Heart right ventricle (tissue), 16 donors: ENCODE measurements around the gene FKBP11. TPM values are rescaled to one million over a fixed set of nuclear protein-coding genes. Genes with fewer than 3 reads are reported as not detected.
A peak's percentile ranks its signal among the peaks of the same experiment; 100 is the strongest.

Experiments used
- ATAC-seq, 8 donors: fragments of 200-7000 bp; cut with Tn5 transposase; one replicate each; pipeline ENCODE4 v1.9.1; 2020; ENCODE audit warnings: mild to moderate bottlenecking in 8 of 8, moderate library complexity in 8 of 8, moderate number of reproducible peaks in 1 of 8
- DNase-seq, 2 donors: peaks; one replicate each; pipeline ENCODE4 v3.0.0-alpha.2; 2020
- H3K27ac ChIP-seq, 10 donors: fragments of 200-600 bp; sonication (generic) in 2 of 10; one replicate each; pipeline versions ENCODE4 v1.5.0 to v1.8.0; 2020 to 2022; ENCODE audit warnings: mild to moderate bottlenecking in 3 of 10
- H3K27me3 ChIP-seq, 7 donors: fragments of 200-600 bp; one replicate each; pipeline ENCODE4 v1.8.0; 2021 to 2022; ENCODE audit warnings: mild to moderate bottlenecking in 2 of 7
- H3K36me3 ChIP-seq, 9 donors: fragments of 200-600 bp; sonication (generic) in 1 of 9; one replicate each; pipeline versions ENCODE4 v1.5.0 to v1.8.0; 2020 to 2022; ENCODE audit warnings: mild to moderate bottlenecking in 2 of 9
- H3K4me1 ChIP-seq, 9 donors: fragments of 200-600 bp; sonication (generic) in 1 of 9; one replicate each; pipeline versions ENCODE4 v1.5.0 to v1.8.0; 2020 to 2022; ENCODE audit warnings: mild to moderate bottlenecking in 4 of 9
- H3K4me3 ChIP-seq, 10 donors: fragments of 200-600 bp; sonication (generic) in 2 of 10; one replicate each; pipeline versions ENCODE4 v1.5.0 to v1.8.0; 2020 to 2022; ENCODE audit warnings: mild to moderate bottlenecking in 7 of 10, moderate library complexity in 2 of 10
- H3K9me3 ChIP-seq, 11 donors: fragments of 200-600 bp in 10 of 11; sonication (generic) in 2 of 11; one replicate each; pipeline versions ENCODE4 v1.5.0 to v1.8.0; 2013 to 2022; ENCODE audit warnings: mild to moderate bottlenecking in 2 of 11, control low read depth in 1 of 11, moderate library complexity in 1 of 11
- CTCF ChIP-seq, 9 donors: fragments of 200-600 bp; sonication (generic) in 2 of 9; IDR thresholded peaks; one replicate each; pipeline versions ENCODE4 v1.5.0 to v1.8.0; 2021 to 2022; ENCODE audit warnings: antibody characterized with exemption in 9 of 9, mild to moderate bottlenecking in 5 of 9, moderate library complexity in 1 of 9
- WGBS, 2 donors: extraction: QIAGEN DNeasy Blood & Tissue Kit; methylation state at CpG; one replicate each; pipeline ENCODE4 v1.1.7; 2013; ENCODE audit warnings: inconsistent platforms in 1 of 2; 5-methylcytosine and 5-hydroxymethylcytosine counted together
- intact Hi-C, 10 donors: fragments of 100-400 bp; cut with DNase I; formaldehyde crosslinking; loops; one replicate each; pipeline versions ENCODE4 v1.11.1 to v1.14.2; 2022
- polyA plus RNA-seq, 2 donors: library from polyadenylated mRNA; stranded (reverse); fragments of 200-250 nt; gene quantifications; one replicate each; pipeline ENCODE4 v1.2.3, GENCODE V29; 2013
- total RNA-seq, 10 donors: library from RNA; stranded (reverse); fragmentation: NEBNext Ultra II Directional in 3 of 10; extraction: Animal tissue kit (Norgen Biotek cat#: 25700) in 3 of 10; gene quantifications; one replicate each; pipeline versions ENCODE4 v1.2.1 to v1.2.4, GENCODE V29; 2021 to 2023
- donor health status: Arrhythmogenic right ventricular cardiomyopathy.
- donor health status: ischemic (EF 13 %, LVEDD 7.1; RV severe dilation, severe dysfunction).
- donor health status: healthy with polysubstance abuse.
- donor health status: DM: no; HTN: yes; CAD: no.
- donor health status: DM: no; HTN: no; CAD: no.
- donor health status: ischemic (EF 25% LVEDD 6.9; RV normal size, moderate dysfunction).
- donor health status: ischemic (EF 25% LVEDD 5.7; RV mildly dilated, moderate dysfunction).
- donor health status: healthy.
- donor health status: DM: yes; HTN: yes; CAD: no.
- donor health status: Ischemic cardiomyopathy.
- donor health status: ischemic (EF 35%, LVEDD 5.7; RV mildly dilated, moderate dysfunction).
- donor health status: nonischemic (EF 11% LVEDD 7.7; RV severe dilation, severe dysfunction).
- donor health status: DM: yes; HTN: yes; CAD: no.
- donor health status: PGD.
- donor health status: ischemic (EF 29% LVEDD 5.4; RV normal size, mild dysfunction).
- donor health status: nonischemic (EF 23%, LVEDD 6.1; RV moderate dilation, normal function).

Gene FKBP11
- total and polyA plus RNA-seq, 12 donors: 1.6 to 30.4 (median 4.0) TPM

- H3K4me3 ChIP-seq: no peak overlapping the region
- WGBS, 2 donors: 89 to 91% methylated on average over 2 of the region's 2 CpGs
Measured at GRCh38 chr12:48901278-48901677, 24.0 kb downstream of the FKBP11 start.

GRCh38 chr12:48899651-48900050 is 25.6 kb downstream of the FKBP11 start:
- no peak for ATAC-seq
- DNase-seq: no peak
- Histone ChIP-seq H3K36me3 (no peaks in the 10 kb centered on the region), H3K27ac (no peak overlapping the region), H3K27me3 (peaks cover 0 to 13% (median 0%) of the 10 kb centered on the region in 7 donors), H3K4me1 (peaks cover 0 to 14% (median 7%) of the 10 kb centered on the region in 9 donors), H3K9me3 (no peaks in the 10 kb centered on the region), H3K4me3 (no peak overlapping the region)
- intact Hi-C loops: no loop called here
- TF ChIP-seq CTCF (IDR thresholded peaks at IDR 0.05): no peak
- WGBS, 2 donors: 74% methylated on average over 2 of the region's 2 CpGs

More at GRCh38 chr12:48901278-48901677, 24.0 kb downstream of the FKBP11 start:
- Histone ChIP-seq H3K27ac (no peak overlapping the region), H3K9me3 (no peaks in the 10 kb centered on the region), H3K27me3 (peaks cover 0 to 9% (median 0%) of the 10 kb centered on the region in 7 donors), H3K4me1 (peaks cover 0 to 15% (median 7%) of the 10 kb centered on the region in 9 donors), H3K36me3 (no peaks in the 10 kb centered on the region)
- TF ChIP-seq CTCF (IDR thresholded peaks at IDR 0.05): no peak
- ATAC-seq (no peak), DNase-seq (no peak)
- intact Hi-C loops: no loop called here

GRCh38 chr12:48894271-48894670 is 31.0 kb downstream of the FKBP11 start:
- Histone ChIP-seq H3K4me3 (no peak overlapping the region), H3K27ac (no peak overlapping the region), H3K9me3 (no peaks in the 10 kb centered on the region), H3K27me3 (peaks cover 0 to 21% (median 10%) of the 10 kb centered on the region in 7 donors), H3K4me1 (peaks cover 0 to 11% (median 8%) of the 10 kb centered on the region in 9 donors), H3K36me3 (no peaks in the 10 kb centered on the region)
- intact Hi-C loops: loop anchor here in 1 of 10 donors (5.0 kb wide), 1 partner anchor 37 kb away; no protein-coding TSS in a partner anchor
- DNase-seq: no peak
- TF ChIP-seq CTCF (IDR thresholded peaks at IDR 0.05): no peak
- no peak for ATAC-seq
- WGBS, 2 donors: 66 to 90% methylated on average over 1 of the region's 1 CpG

GRCh38 chr12:48890657-48891418 is 34.5 kb downstream of the FKBP11 start:
- no peaks in the 10 kb centered on the region for H3K36me3 ChIP-seq
- peak; percentile 84 to 98 (median 95) for TF ChIP-seq CTCF (IDR thresholded peaks at IDR 0.05)
- H3K4me3 ChIP-seq: peak overlapping the region in 8 of 10 donors; percentile 19 to 41 (median 35)
- H3K4me1 ChIP-seq: peaks cover 0 to 11% (median 8%) of the 10 kb centered on the region in 9 donors
- ATAC-seq: peak; percentile 96 to 99 (median 98)
- intact Hi-C loops: loop anchor here in 9 of 10 donors (1.0 to 5.0 kb wide), 5 partner anchors 34 to 38 kb away; partner anchors contain the start of gene DDX23 (in 1 of the 9)
- no peaks in the 10 kb centered on the region for H3K9me3 ChIP-seq
- 5% methylated on average over 37 of the region's 37 CpGs for WGBS, 2 donors
- peak; percentile 75 to 82 for DNase-seq
- peaks cover 0 to 21% (median 5%) of the 10 kb centered on the region in 7 donors for H3K27me3 ChIP-seq
- H3K27ac ChIP-seq: no peak overlapping the region
